Bronchial epithelial cell (primary cell): ENCODE measurements around the gene SLC30A1. TPM values are rescaled to one million over a fixed set of nuclear protein-coding genes. Genes with fewer than 3 reads are reported as not detected.

Experiments used
- DNase-seq: peaks from one replicate; pipeline ENCODE4 v3.0.0-alpha.2; 2010; ENCODE audit warnings: low read depth
- FAIRE-seq: peaks from 2 replicates; lab custom pipeline; 2011; peaks lifted over from hg19 to GRCh38; lab: Jason Lieb, UNC
- H3K27me3 ChIP-seq: 2 replicates; pipeline ENCODE4 v1.5.1; 2011; ENCODE audit warnings: low read length; ENCODE audit not compliant: control insufficient read depth, insufficient read depth
- H3K36me3 ChIP-seq: 2 replicates; pipeline ENCODE4 v1.5.1; 2011; ENCODE audit warnings: low read length; ENCODE audit not compliant: control insufficient read depth, insufficient read depth
- H3K4me3 ChIP-seq: 2 replicates; pipeline ENCODE4 v1.5.1; 2011; ENCODE audit warnings: mild to moderate bottlenecking, low read depth, low read length, control low read depth
- total RNA-seq: library from RNA; depleted of rRNA; stranded (reverse); fragments of >200 nt; gene quantifications from 2 replicates; pipeline ENCODE4 v1.2.1, GENCODE V29; 2014
- TF ChIP-seq, protein P1 (sequence below): IDR thresholded peaks from 2 replicates; pipeline ENCODE4 v1.5.1; 2011; ENCODE audit warnings: mild to moderate bottlenecking, moderate library complexity, low read length, control low read depth, inconsistent platforms; ENCODE audit not compliant: insufficient read depth, severe bottlenecking

SLC30A1 gene
- total RNA-seq, 1 donor from 2014 or later: 29.0 TPM

- FAIRE-seq: no peak
- no peaks in the 10 kb centered on the region for H3K27me3 ChIP-seq
Measured at GRCh38 chr1:211586538-211586937, 7.6 kb upstream of the SLC30A1 start.

DNA sequence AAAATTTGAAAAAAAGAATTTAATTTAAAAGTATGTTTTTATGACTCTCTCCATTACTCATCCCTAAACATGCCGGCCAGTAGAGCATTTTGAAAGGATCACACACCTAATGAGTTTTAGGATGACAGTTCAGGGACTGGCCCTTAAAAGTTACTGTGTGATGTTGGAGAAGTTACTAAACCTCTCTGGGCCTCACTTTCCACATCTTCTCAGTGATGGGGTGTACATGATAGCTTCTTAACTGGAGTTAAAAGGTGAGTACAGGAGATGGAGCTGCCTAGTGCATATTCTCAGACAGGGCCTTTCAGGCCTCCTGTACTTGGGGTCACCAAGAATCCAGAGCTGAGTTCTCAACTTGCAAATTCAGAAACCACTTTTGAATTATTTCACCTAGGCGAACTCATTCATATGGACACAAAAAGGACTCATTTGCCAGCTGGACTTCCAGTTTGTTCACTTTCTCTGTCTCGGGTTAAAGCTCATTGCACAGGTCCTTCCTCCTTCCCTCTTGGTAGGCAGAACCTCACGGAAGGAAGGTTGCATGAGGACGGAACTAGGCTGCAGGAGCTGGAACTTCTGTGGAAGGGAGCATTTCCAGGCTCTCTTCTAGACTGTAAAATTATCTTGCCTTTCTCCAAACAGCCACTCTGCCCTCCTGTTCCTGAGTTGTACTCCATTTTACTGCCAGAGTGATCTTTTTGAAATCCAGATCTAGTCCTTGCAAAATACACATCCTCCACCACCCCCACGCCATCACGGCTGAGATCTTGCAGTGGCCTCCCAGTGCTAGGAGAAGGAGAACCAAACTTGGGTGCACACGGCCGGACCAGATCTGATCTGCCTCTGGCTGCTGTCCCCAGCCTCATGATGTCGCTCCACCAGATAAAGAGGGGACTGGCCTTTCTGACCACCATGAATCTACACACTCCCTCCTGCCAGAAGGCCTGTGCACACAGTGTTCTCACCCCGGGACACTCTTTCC is 4.3 kb upstream of the SLC30A1 start:
- H3K27me3 ChIP-seq: no peaks in the 10 kb centered on the region
- FAIRE-seq (no peak), DNase-seq (no peak)
- H3K4me3 ChIP-seq: no peak overlapping the region
- H3K36me3 ChIP-seq: no peaks in the 10 kb centered on the region
- TF ChIP-seq, protein P1, sequence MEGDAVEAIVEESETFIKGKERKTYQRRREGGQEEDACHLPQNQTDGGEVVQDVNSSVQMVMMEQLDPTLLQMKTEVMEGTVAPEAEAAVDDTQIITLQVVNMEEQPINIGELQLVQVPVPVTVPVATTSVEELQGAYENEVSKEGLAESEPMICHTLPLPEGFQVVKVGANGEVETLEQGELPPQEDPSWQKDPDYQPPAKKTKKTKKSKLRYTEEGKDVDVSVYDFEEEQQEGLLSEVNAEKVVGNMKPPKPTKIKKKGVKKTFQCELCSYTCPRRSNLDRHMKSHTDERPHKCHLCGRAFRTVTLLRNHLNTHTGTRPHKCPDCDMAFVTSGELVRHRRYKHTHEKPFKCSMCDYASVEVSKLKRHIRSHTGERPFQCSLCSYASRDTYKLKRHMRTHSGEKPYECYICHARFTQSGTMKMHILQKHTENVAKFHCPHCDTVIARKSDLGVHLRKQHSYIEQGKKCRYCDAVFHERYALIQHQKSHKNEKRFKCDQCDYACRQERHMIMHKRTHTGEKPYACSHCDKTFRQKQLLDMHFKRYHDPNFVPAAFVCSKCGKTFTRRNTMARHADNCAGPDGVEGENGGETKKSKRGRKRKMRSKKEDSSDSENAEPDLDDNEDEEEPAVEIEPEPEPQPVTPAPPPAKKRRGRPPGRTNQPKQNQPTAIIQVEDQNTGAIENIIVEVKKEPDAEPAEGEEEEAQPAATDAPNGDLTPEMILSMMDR: no peak

More at GRCh38 chr1:211586538-211586937, 7.6 kb upstream of the SLC30A1 start:
- Histone ChIP-seq H3K4me3 (no peak overlapping the region), H3K36me3 (no peaks in the 10 kb centered on the region)
- TF ChIP-seq, protein P1: no peak
- DNase-seq: no peak

DNA sequence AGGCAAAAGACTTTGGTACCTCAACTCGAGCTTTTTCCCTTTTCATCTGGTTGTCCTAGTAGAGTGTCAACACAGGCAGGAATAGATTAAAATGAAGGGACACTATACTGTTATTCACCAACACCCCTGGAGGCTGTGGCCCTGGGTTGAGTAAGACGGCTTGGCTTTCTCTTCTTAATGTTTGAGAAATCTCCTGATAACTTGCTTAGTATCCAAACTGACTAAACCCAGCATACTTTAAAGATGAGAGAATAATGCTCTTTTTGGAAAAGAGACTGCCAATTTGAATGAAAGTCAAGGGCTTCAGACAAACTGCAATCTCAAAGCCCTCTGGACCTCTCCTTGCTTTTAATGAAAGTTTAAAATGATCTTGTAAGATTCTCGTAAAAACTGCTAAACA is 2.6 kb upstream of the SLC30A1 start:
- H3K27me3 ChIP-seq: no peaks in the 10 kb centered on the region
- H3K4me3 ChIP-seq: no peak overlapping the region
- TF ChIP-seq, protein P1: no peak
- DNase-seq (no peak), FAIRE-seq (no peak)
- no peaks in the 10 kb centered on the region for H3K36me3 ChIP-seq

DNA sequence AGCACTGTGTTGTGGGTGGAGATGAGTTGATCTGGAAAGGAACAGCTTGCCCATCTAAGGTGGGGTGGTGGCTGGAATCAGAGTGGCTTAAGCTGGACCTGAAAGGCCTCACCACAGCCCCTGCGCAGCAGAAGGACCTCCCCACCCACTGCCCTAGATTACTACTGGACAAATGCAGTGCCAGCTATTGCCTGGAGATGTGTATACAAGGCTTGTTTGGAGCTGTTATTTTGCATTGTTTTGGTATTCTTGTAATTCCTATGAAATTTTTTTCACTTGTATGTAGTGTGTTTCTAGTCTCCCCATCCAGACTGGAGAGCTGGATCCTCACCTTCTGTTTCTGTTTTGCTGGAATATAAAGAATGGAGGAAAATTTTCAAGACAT is 1.3 kb upstream of the SLC30A1 start:
- DNase-seq (no peak), FAIRE-seq (no peak)
- Histone ChIP-seq H3K36me3 (no peaks in the 10 kb centered on the region), H3K27me3 (no peaks in the 10 kb centered on the region), H3K4me3 (no peak overlapping the region)
- TF ChIP-seq, protein P1: no peak

DNA sequence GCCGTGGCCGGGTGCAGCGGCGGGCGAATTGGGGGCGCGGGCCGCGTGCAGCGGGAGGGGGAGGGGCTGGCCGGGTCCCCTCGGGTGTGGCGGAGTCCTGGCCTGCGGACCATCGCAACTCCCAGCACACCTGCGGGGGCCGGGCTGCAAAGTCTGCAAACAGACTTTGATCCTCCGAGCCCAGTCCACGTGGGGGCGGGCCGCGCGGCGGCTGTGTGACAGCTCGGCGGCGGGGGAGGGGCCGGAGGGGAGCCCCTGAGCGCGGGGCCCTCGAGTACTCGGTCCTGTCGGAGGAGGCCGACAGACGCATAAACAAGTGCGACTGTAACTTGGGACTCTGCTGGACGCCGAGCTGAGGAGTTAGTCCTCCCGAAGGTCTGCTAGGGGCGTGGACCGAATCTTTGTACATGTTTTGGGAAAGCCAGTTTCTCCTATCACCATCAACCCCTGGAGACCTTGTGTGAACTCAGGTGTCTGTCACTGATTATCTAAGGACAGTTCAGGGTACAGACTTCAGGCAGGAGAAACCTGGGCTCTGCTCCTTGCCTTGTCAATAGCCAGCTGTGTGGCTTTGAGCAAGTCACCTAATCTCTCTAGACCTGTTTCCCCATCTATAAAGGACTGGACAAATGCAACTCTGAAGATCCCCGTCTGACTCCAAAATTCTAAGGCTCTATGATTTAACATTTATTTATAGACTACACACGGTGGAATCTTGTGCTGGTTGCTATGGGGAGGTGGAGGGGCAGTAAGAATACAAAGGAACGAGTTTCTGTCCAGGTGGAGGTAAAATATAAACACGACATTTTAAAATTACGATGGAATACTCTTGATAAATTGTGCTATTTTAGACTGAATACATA is 710 bp upstream of the SLC30A1 start:
- Histone ChIP-seq H3K4me3 (peak overlapping the region; percentile 65), H3K36me3 (no peaks in the 10 kb centered on the region), H3K27me3 (no peaks in the 10 kb centered on the region)
- FAIRE-seq: no peak
- DNase-seq: no peak
- TF ChIP-seq, protein P1: no peak
